ENCODE results near the gene COX20.

DNA sequence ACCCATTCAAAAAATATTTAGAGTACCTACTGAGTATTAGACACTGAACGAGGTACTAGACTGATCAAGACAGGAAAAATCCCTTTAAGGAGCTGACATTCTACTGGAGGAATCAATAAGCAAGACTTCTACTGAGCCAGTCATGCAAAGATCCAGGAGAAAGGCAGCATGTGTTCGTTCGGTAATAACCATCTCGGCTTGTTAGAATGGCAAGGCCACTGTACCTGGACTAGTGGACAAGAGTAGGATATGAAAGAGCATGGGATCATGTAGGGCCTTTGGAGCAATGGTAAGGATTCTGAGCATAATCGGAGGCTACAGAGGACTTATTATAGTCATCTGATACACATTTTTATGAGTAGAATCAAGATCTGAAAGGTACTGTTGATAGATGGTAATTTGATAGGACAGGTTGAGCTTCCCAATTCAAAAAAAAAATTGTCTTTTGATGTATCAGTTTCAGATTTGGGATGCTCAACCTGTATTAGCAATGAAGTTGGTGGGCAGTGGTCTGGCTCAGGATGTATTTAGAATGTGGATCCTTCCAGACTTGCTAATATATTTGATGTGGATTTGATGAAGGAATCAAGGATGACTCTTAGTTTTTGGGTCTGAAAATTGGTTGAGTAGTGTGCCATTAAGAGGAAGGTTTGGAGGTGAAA, 2.3 kb downstream of the COX20 start:
- TF ChIP-seq EZH2 (IDR thresholded peaks at IDR 0.05): no peak
- peak; percentile 78 for TF ChIP-seq POLR2AphosphoS5 (IDR thresholded peaks at IDR 0.05; ENCODE audit: borderline replicate concordance, low read depth, low read length)
